BE2C (cell line): ENCODE measurements around the gene C16orf95.

Experiments used
- DNase-seq: peaks from one replicate; pipeline ENCODE4 v3.0.0-alpha.2; 2020
- H3K27me3 ChIP-seq: fragments of 250-450 bp; sonication (Bioruptor Pico); 2 replicates; pipeline ENCODE4 v1.5.1; 2020; ENCODE audit warnings: mild to moderate bottlenecking
- H3K36me3 ChIP-seq: fragments of 250-450 bp; sonication (Bioruptor Pico); 2 replicates; pipeline ENCODE4 v1.5.1; 2020; ENCODE audit warnings: mild to moderate bottlenecking
- H3K4me1 ChIP-seq: fragments of 250-450 bp; sonication (Bioruptor Pico); 2 replicates; pipeline ENCODE4 v1.5.1; 2020
- H3K4me3 ChIP-seq: 2 replicates; pipeline ENCODE4 v1.5.1; 2011; ENCODE audit warnings: low read depth, low read length
- H3K9me3 ChIP-seq: fragments of 250-450 bp; sonication (Bioruptor Pico); 2 replicates; pipeline ENCODE4 v1.5.1; 2020
- CTCF ChIP-seq: IDR thresholded peaks from 2 replicates; pipeline ENCODE4 v1.5.1; 2012; ENCODE audit warnings: mild to moderate bottlenecking, low read depth, low read length

C16orf95 gene

GRCh38 chr16:87321336-87322107, 4.3 kb upstream of the C16orf95 start:
- H3K4me1 ChIP-seq = no peaks in the 10 kb centered on the region
- no peak for TF ChIP-seq CTCF

GRCh38 chr16:87320510-87321227, 3.5 kb upstream of the C16orf95 start:
- H3K4me1 ChIP-seq = no peaks in the 10 kb centered on the region
- H3K27me3 ChIP-seq = no peaks in the 10 kb centered on the region
- no peaks in the 10 kb centered on the region for H3K36me3 ChIP-seq
- H3K4me3 ChIP-seq = no peak overlapping the region
- peaks cover 3% of the 10 kb centered on the region; the same call in 1 of the 2 replicates for H3K9me3 ChIP-seq
- no peak for DNase-seq
- no peak for TF ChIP-seq CTCF

More at GRCh38 chr16:87321336-87322107, 4.3 kb upstream of the C16orf95 start:
- peaks cover 2% of the 10 kb centered on the region; the same call in 1 of the 2 replicates for H3K9me3 ChIP-seq
- no peaks in the 10 kb centered on the region for H3K27me3 ChIP-seq
- no peak overlapping the region for H3K4me3 ChIP-seq
- H3K36me3 ChIP-seq = no peaks in the 10 kb centered on the region
- DNase-seq = no peak

- no peak for TF ChIP-seq CTCF
- Histone ChIP-seq H3K36me3 (no peaks in the 10 kb centered on the region), H3K27me3 (no peaks in the 10 kb centered on the region), H3K4me1 (no peaks in the 10 kb centered on the region), H3K9me3 (peaks cover 3% of the 10 kb centered on the region; the same call in 1 of the 2 replicates), H3K4me3 (no peak overlapping the region)
- no peak for DNase-seq
Measured at GRCh38 chr16:87319997-87320491, 2.9 kb upstream of the C16orf95 start.

GRCh38 chr16:87319011-87319410, 1.8 kb upstream of the C16orf95 start:
- H3K36me3 ChIP-seq = no peaks in the 10 kb centered on the region
- no peaks in the 10 kb centered on the region for H3K4me1 ChIP-seq
- no peak overlapping the region for H3K4me3 ChIP-seq

GRCh38 chr16:87317750-87318644, 805 bp upstream of the C16orf95 start:
- peak; percentile 44 for DNase-seq
- no peak for TF ChIP-seq CTCF

More at GRCh38 chr16:87319011-87319410, 1.8 kb upstream of the C16orf95 start:
- peaks cover 3% of the 10 kb centered on the region; the same call in 1 of the 2 replicates for H3K9me3 ChIP-seq
- no peak for TF ChIP-seq CTCF
- no peak for DNase-seq
- no peaks in the 10 kb centered on the region for H3K27me3 ChIP-seq

More at GRCh38 chr16:87317750-87318644, 805 bp upstream of the C16orf95 start:
- peak overlapping the region; percentile 97 for H3K4me3 ChIP-seq
- H3K36me3 ChIP-seq = no peaks in the 10 kb centered on the region
- H3K4me1 ChIP-seq = no peaks in the 10 kb centered on the region
- no peaks in the 10 kb centered on the region for H3K27me3 ChIP-seq
- peaks cover 3% of the 10 kb centered on the region; the same call in 1 of the 2 replicates for H3K9me3 ChIP-seq
